Smooth muscle cell (in vitro differentiated cells): ENCODE results near the gene KRT6A. TPM values are rescaled to one million over a fixed set of nuclear protein-coding genes. Genes with fewer than 3 reads are reported as not detected.

Source experiments
- DNase-seq: peaks from one replicate; lab custom pipeline; 2025; ENCODE audit not compliant: unreplicated experiment; lab: John Stamatoyannopoulos, UW
- H2AFZ ChIP-seq: fragments of 200-600 bp; sonication (generic); 2 replicates; pipeline ENCODE4 v1.6.0; 2016; ENCODE audit warnings: antibody characterized with exemption, low read depth, mild to moderate bottlenecking
- H3F3A ChIP-seq: fragments of 200-600 bp; sonication (generic); 2 replicates; pipeline ENCODE4 v1.6.0; 2017; ENCODE audit warnings: antibody characterized with exemption, low read depth
- H3K27ac ChIP-seq: fragments of 200-600 bp; sonication (generic); 2 replicates; pipeline ENCODE4 v1.5.1; 2016; ENCODE audit warnings: low read depth, mild to moderate bottlenecking
- H3K27me3 ChIP-seq: fragments of 200-600 bp; sonication (generic); 2 replicates; pipeline ENCODE4 v1.6.1; 2016; ENCODE audit warnings: low read depth, mild to moderate bottlenecking
- H3K36me3 ChIP-seq: fragments of 200-600 bp; sonication (generic); 2 replicates; pipeline ENCODE4 v1.5.1; 2016; ENCODE audit warnings: low read depth
- H3K4me1 ChIP-seq: fragments of 200-600 bp; sonication (generic); 2 replicates; pipeline ENCODE4 v1.5.1; 2016; ENCODE audit warnings: low read depth
- H3K4me2 ChIP-seq: fragments of 200-600 bp; sonication (generic); 2 replicates; pipeline ENCODE4 v1.6.0; 2016; ENCODE audit warnings: mild to moderate bottlenecking
- H3K4me3 ChIP-seq: fragments of 200-600 bp; sonication (generic); 2 replicates; pipeline ENCODE4 v1.5.1; 2016; ENCODE audit warnings: mild to moderate bottlenecking
- H3K79me2 ChIP-seq: fragments of 200-600 bp; sonication (generic); 2 replicates; pipeline ENCODE4 v1.6.0; 2016; ENCODE audit warnings: low read depth, mild to moderate bottlenecking
- H3K9ac ChIP-seq: fragments of 200-600 bp; sonication (generic); 2 replicates; pipeline ENCODE4 v1.6.0; 2016; ENCODE audit warnings: low read depth
- H3K9me3 ChIP-seq: fragments of 200-600 bp; sonication (generic); replicated peaks from 2 replicates; pipeline ENCODE4 v1.5.1; 2016; ENCODE audit warnings: low read depth
- H4K20me1 ChIP-seq: fragments of 200-600 bp; sonication (generic); 2 replicates; pipeline ENCODE4 v1.6.0; 2016; ENCODE audit warnings: low read depth
- WGBS: methylation state at CpG from one replicate; pipeline ENCODE4 v1.1.7; 2016; ENCODE audit warnings: low lambda C conversion rate; 5-methylcytosine and 5-hydroxymethylcytosine counted together
- polyA plus RNA-seq: library from polyadenylated mRNA; unstranded; fragments of >200 nt; fragmentation: Nextera tagmentation; extraction: Ambion mirVana; gene quantifications from 2 replicates; pipeline ENCODE4 v1.2.1, GENCODE V29; 2016
- total RNA-seq: library from RNA; depleted of rRNA; stranded (reverse); fragments of >200 nt; gene quantifications from 2 replicates; pipeline ENCODE4 v1.2.3, GENCODE V29; 2014
- TF ChIP-seq, protein P1 (sequence below): fragments of 200-600 bp; sonication (generic); IDR thresholded peaks from 2 replicates; pipeline ENCODE4 v1.5.1; 2017; ENCODE audit warnings: borderline replicate concordance, mild to moderate bottlenecking, antibody characterized with exemption; ENCODE audit not compliant: insufficient read depth, poor library complexity, severe bottlenecking

Gene KRT6A
- total and polyA plus RNA-seq, 2 experiments from 2014 or later, result 460 to 1,128 TPM

DNA sequence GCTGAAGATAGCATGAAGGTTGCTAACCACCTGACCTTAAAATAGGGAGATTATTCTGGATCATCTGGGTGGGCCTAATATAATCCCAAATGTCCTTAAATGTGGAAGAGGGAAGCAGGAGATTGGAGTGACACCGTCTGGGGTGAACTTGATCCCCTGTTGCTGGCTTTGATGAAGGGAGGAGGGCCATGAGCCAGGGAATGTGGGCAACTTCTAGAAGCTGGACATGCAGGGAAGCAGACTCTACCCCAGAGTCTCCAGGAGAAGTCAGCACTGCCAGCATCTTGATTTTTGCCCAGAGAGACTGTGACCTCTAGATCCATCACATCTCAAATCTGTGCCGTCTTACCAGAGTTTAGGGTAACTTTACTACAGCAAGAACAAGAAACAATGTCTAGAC, 36.4 kb upstream of the KRT6A start:
- no peaks in the 10 kb centered on the region for H3K4me1 ChIP-seq
- DNase-seq, result no peak
- TF ChIP-seq, protein P1, sequence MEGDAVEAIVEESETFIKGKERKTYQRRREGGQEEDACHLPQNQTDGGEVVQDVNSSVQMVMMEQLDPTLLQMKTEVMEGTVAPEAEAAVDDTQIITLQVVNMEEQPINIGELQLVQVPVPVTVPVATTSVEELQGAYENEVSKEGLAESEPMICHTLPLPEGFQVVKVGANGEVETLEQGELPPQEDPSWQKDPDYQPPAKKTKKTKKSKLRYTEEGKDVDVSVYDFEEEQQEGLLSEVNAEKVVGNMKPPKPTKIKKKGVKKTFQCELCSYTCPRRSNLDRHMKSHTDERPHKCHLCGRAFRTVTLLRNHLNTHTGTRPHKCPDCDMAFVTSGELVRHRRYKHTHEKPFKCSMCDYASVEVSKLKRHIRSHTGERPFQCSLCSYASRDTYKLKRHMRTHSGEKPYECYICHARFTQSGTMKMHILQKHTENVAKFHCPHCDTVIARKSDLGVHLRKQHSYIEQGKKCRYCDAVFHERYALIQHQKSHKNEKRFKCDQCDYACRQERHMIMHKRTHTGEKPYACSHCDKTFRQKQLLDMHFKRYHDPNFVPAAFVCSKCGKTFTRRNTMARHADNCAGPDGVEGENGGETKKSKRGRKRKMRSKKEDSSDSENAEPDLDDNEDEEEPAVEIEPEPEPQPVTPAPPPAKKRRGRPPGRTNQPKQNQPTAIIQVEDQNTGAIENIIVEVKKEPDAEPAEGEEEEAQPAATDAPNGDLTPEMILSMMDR, result no peak
- no peak overlapping the region for H3K9ac ChIP-seq
- H3K4me3 ChIP-seq, result no peak overlapping the region
- H3F3A ChIP-seq, result no peaks in the 10 kb centered on the region
- 94% methylated on average over 2 of the region's 2 CpGs for WGBS
- H3K27ac ChIP-seq, result no peak overlapping the region
- H3K9me3 ChIP-seq, result no peaks in the 10 kb centered on the region
- H3K79me2 ChIP-seq, result no peaks in the 10 kb centered on the region
- H3K36me3 ChIP-seq, result no peaks in the 10 kb centered on the region
- H2AFZ ChIP-seq, result no peak overlapping the region
- no peaks in the 10 kb centered on the region for H4K20me1 ChIP-seq
- no peaks in the 10 kb centered on the region for H3K27me3 ChIP-seq
- no peak overlapping the region for H3K4me2 ChIP-seq

DNA sequence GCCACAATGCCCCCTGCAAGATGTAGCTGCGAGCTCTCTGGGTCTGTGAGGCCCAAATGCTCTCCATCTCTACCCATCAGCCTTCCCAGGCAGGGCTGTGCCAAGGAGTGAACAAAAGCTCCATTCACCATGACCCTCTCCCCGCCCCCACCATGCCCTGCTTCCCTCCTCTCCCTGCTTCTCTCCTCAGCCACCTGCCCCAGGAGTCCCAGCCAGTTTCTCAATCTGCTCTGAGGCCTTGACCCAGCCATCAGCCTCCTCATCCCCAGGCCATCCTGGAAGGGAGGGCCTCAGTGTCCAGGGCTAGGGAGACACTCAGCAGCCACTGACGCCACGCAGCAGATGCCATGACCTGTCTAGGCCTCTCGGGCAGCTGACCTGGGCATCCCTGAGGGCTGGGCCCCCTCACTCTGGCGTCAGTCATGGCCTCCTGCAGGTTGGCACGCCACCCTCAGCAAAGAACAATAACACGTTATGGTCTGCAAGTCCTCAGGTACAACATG, 35.6 kb upstream of the KRT6A start:
- WGBS, result 94% methylated on average over 8 of the region's 8 CpGs
- no peaks in the 10 kb centered on the region for H3K27me3 ChIP-seq
- no peaks in the 10 kb centered on the region for H3K4me1 ChIP-seq
- no peak overlapping the region for H2AFZ ChIP-seq
- H3K9ac ChIP-seq, result no peak overlapping the region
- DNase-seq, result no peak
- no peaks in the 10 kb centered on the region for H3K9me3 ChIP-seq
- H3K4me3 ChIP-seq, result no peak overlapping the region
- TF ChIP-seq, protein P1, result no peak
- no peaks in the 10 kb centered on the region for H3F3A ChIP-seq
- no peak overlapping the region for H3K27ac ChIP-seq
- no peaks in the 10 kb centered on the region for H3K36me3 ChIP-seq
- no peak overlapping the region for H3K4me2 ChIP-seq
- no peaks in the 10 kb centered on the region for H4K20me1 ChIP-seq
- no peaks in the 10 kb centered on the region for H3K79me2 ChIP-seq

DNA sequence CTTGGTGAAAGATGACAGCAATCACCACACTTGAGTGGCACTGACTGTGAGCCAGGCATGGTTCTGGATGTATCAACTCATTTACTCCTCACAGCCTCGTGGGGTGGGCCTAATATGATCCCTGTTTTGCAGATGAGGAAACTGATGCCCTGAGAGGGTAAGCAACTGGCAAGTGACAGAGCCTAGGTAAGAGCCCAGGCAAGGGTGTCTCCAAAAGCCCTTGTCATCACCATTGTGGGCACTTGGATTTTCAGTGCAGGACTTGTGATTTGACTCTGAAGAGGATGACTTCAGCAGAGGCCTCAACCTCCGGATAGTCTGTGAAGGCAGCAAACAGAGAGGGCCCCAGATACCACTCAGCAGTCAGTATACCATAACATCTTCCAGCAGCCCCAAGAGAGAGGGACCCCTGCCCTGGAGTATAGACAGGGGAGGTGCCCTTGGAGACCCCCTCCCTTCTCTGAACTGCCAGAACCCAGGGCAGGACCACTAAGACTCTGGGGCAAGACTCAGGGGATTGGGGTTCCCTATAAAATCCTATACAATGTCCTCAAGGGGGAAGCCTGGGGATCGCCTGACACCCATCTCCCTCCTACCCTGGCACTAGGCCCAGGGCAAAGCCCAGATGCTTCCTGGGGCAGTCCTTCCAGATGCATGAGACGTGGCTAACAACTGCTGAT, 34.2 kb upstream of the KRT6A start:
- Histone ChIP-seq H3K27me3 (no peaks in the 10 kb centered on the region), H4K20me1 (no peaks in the 10 kb centered on the region), H3K9ac (no peak overlapping the region), H3K79me2 (no peaks in the 10 kb centered on the region), H3K27ac (no peak overlapping the region), H3K4me2 (no peak overlapping the region), H3K36me3 (no peaks in the 10 kb centered on the region), H2AFZ (no peak overlapping the region), H3F3A (no peaks in the 10 kb centered on the region), H3K4me1 (no peaks in the 10 kb centered on the region), H3K4me3 (no peak overlapping the region), H3K9me3 (no peaks in the 10 kb centered on the region)
- TF ChIP-seq, protein P1, result no peak
- no peak for DNase-seq
- 72% methylated on average over 4 of the region's 4 CpGs for WGBS

DNA sequence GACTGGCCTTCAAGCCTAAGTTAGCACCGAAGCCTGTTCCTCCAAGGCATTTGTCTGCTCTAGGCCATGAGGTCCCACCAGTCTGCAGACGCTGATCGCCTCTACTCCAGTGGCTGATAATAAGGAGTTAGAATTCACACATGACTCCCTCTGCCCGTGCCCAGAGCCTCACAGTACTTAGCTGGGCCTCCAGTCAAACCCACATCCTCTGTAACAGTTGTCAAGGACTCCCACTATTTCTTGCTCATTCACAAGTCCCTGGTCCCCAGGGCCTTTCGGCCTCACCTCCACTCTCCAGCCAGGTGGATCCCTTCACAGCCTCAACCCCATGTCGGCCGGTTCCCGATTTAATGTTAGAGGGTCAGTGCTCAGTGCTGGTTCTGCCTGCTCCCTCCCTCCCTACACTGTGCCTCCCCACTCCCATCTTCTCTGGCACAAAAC, 33.5 kb upstream of the KRT6A start:
- Histone ChIP-seq H2AFZ (no peak overlapping the region), H3K27me3 (no peaks in the 10 kb centered on the region), H3K36me3 (no peaks in the 10 kb centered on the region), H3K27ac (no peak overlapping the region), H3F3A (no peaks in the 10 kb centered on the region), H3K4me1 (no peaks in the 10 kb centered on the region), H3K79me2 (no peaks in the 10 kb centered on the region), H3K4me2 (no peak overlapping the region), H3K9ac (no peak overlapping the region), H4K20me1 (no peaks in the 10 kb centered on the region), H3K9me3 (no peaks in the 10 kb centered on the region), H3K4me3 (no peak overlapping the region)
- no peak for DNase-seq
- TF ChIP-seq, protein P1, result no peak
- 84% methylated on average over 8 of the region's 8 CpGs for WGBS
